K562 (cell line): ENCODE measurements around the gene EFNA2. TPM values are rescaled to one million over a fixed set of nuclear protein-coding genes. Genes with fewer than 3 reads are reported as not detected.

Experiments
- ILK ChIP-seq: fragments of 450-650 bp; IDR thresholded peaks from 2 replicates; pipeline ENCODE4 v1.6.1; 2016; ENCODE audit warnings: missing genetic modification characterization, low read depth, mild to moderate bottlenecking, missing compliant biosample characterization, moderate library complexity, borderline replicate concordance
- MYBL2 ChIP-seq, 2 experiments: fragments of 450-650 bp in 1 of 2; sonication (generic) in 1 of 2; formaldehyde crosslinking in 1 of 2; IDR thresholded peaks; 2 replicates each; pipeline versions ENCODE4 v1.6.1 to v1.8.1; 2017 to 2022; ENCODE audit warnings: borderline replicate concordance in 1 of 2, inconsistent platforms in 1 of 2, low read depth in 1 of 2, mild to moderate bottlenecking in 1 of 2, missing genetic modification reagents in 1 of 2, moderate library complexity in 1 of 2
- NFE2L1 ChIP-seq: fragments of 450-650 bp; IDR thresholded peaks from 2 replicates; pipeline ENCODE4 v1.6.1; 2016; ENCODE audit warnings: missing genetic modification characterization, low read depth, mild to moderate bottlenecking, missing compliant biosample characterization, moderate library complexity, borderline replicate concordance
- TEAD4 ChIP-seq, 2 experiments: sonication (generic) in 1 of 2; formaldehyde crosslinking in 1 of 2; IDR thresholded peaks; 2 replicates each; pipeline versions ENCODE4 v1.6.1 to v1.8.0; 2012 to 2022; ENCODE audit warnings: borderline replicate concordance in 1 of 2, inconsistent platforms in 1 of 2, low read length in 1 of 2, mild to moderate bottlenecking in 1 of 2, missing genetic modification reagents in 1 of 2
- ZFP30 ChIP-seq: fragments of 250-450 bp; sonication (Bioruptor Pico); IDR thresholded peaks from 2 replicates; pipeline ENCODE4 v1.8.0; 2022; ENCODE audit warnings: moderate library complexity, mild to moderate bottlenecking, inconsistent platforms, borderline replicate concordance
- ZNF133 ChIP-seq: fragments of 250-450 bp; sonication (Bioruptor Pico); IDR thresholded peaks from 2 replicates; pipeline ENCODE4 v1.4.0; 2020; ENCODE audit warnings: mild to moderate bottlenecking
- ZNF140 ChIP-seq: fragments of 250-450 bp; sonication (Bioruptor Pico); IDR thresholded peaks from 2 replicates; pipeline ENCODE4 v1.8.0; 2021; ENCODE audit warnings: moderate library complexity, mild to moderate bottlenecking, inconsistent platforms
- polyA plus RNA-seq, 8 experiments: library from polyadenylated mRNA; depleted of rRNA in 4 of 8; stranded (reverse) in 5 of 8; unstranded in 3 of 8; fragments of >200 nt; fragmentation: Nextera tagmentation in 2 of 8; fragmentation: Illumina TruSeq in 1 of 8; extraction: Ambion mirVana in 2 of 8; extraction: Trizol in 1 of 8; gene quantifications; 2 replicates each; pipeline versions ENCODE4 v1.2.1 to v1.2.3, GENCODE V29; 2011 to 2014; ENCODE audit warnings: inconsistent platforms in 1 of 8, missing spikeins in 1 of 8
- total RNA-seq, 7 experiments: library from RNA; depleted of rRNA in 6 of 7; stranded (reverse); fragments of >200 nt in 6 of 7; fragmentation: Illumina TruSeq in 2 of 7; extraction: Trizol in 2 of 7; gene quantifications; 2 replicates each; pipeline versions ENCODE4 v1.2.1 to v1.2.3, GENCODE V29; 2011 to 2021; ENCODE audit warnings: low replicate concordance in 1 of 7
- TF ChIP-seq, protein P1 (sequence below): sonication (generic); IDR thresholded peaks from 2 replicates; pipeline ENCODE4 v1.6.1; 2016
- TF ChIP-seq, protein P2 (sequence below): fragments of 150-350 bp; conservative IDR thresholded peaks from 2 replicates; pipeline ENCODE4 v1.6.1; 2014; ENCODE audit warnings: low read length
- TF ChIP-seq, protein P3 (sequence below): fragments of 250-450 bp; sonication (Bioruptor Pico); IDR thresholded peaks from 2 replicates; pipeline ENCODE4 v1.6.1; 2021; ENCODE audit warnings: mild to moderate bottlenecking
- TF ChIP-seq, protein P4 (sequence below): sonication (generic); formaldehyde crosslinking; IDR thresholded peaks from 2 replicates; pipeline ENCODE4 v1.8.0; 2023; ENCODE audit warnings: missing genetic modification reagents, mild to moderate bottlenecking, borderline replicate concordance

The EFNA2 gene
- total and polyA plus RNA-seq, 9 of the 15 experiments (the other 6 are each of a cell fraction or from before 2014, with no cell fraction given) = 0.11 to 0.44 (median 0.15) TPM; not detected in 6

DNA sequence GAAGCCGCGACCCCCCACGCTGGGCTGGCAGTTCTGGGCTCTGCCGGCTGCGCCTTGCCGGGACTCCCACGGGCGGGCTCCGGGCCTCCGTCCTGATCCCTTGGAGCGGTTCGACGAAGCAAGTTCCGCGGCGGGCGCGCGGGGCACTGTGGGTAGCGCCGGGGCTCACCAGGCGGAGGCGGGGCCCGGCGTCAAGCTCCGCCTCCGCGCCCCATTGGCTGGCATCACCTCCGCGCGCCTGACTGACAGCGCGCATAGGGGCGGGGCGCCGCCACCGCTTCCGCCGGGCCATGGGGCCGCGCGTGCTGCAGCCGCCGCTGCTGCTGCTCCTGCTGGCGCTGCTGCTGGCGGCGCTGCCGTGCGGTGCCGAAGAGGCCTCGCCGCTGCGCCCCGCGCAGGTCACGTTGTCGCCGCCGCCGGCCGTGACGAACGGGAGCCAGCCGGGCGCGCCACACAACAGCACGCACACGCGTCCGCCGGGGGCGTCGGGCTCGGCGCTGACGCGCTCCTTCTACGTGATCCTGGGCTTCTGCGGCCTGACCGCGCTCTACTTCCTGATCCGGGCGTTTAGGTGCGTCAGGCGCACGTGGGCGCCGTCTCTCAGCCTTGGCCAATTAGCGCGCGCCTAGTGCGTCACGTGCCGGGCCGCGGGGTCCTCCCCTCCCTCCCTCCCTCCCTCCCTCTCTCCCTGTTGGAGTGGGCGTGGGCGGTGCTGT is 10.3 kb upstream of the EFNA2 start, which contains the start of gene FAM174C (continued):
- TF ChIP-seq ILK (tag) (no peak), ZNF133 (CRISPR knock-in tag) (no peak), MYBL2 (IDR thresholded peaks at IDR 0.05; ENCODE audit: low read depth) (no peak), MYBL2 (CRISPR knock-in tag; IDR thresholded peaks at IDR 0.05; ENCODE audit: borderline replicate concordance) (no peak), ZNF140 (no peak), ZFP30 (CRISPR knock-in tag) (no peak), TEAD4 (IDR thresholded peaks at IDR 0.05; ENCODE audit: low read length) (no peak), TEAD4 (CRISPR knock-in tag; IDR thresholded peaks at IDR 0.05; ENCODE audit: borderline replicate concordance) (no peak), NFE2L1 (tag) (no peak)
- TF ChIP-seq, protein P1, sequence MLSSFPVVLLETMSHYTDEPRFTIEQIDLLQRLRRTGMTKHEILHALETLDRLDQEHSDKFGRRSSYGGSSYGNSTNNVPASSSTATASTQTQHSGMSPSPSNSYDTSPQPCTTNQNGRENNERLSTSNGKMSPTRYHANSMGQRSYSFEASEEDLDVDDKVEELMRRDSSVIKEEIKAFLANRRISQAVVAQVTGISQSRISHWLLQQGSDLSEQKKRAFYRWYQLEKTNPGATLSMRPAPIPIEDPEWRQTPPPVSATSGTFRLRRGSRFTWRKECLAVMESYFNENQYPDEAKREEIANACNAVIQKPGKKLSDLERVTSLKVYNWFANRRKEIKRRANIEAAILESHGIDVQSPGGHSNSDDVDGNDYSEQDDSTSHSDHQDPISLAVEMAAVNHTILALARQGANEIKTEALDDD = no peak
- TF ChIP-seq, protein P2, sequence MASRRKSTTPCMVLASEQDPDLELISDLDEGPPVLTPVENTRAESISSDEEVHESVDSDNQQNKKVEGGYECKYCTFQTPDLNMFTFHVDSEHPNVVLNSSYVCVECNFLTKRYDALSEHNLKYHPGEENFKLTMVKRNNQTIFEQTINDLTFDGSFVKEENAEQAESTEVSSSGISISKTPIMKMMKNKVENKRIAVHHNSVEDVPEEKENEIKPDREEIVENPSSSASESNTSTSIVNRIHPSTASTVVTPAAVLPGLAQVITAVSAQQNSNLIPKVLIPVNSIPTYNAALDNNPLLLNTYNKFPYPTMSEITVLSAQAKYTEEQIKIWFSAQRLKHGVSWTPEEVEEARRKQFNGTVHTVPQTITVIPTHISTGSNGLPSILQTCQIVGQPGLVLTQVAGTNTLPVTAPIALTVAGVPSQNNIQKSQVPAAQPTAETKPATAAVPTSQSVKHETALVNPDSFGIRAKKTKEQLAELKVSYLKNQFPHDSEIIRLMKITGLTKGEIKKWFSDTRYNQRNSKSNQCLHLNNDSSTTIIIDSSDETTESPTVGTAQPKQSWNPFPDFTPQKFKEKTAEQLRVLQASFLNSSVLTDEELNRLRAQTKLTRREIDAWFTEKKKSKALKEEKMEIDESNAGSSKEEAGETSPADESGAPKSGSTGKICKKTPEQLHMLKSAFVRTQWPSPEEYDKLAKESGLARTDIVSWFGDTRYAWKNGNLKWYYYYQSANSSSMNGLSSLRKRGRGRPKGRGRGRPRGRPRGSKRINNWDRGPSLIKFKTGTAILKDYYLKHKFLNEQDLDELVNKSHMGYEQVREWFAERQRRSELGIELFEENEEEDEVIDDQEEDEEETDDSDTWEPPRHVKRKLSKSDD = no peak
- TF ChIP-seq, protein P3, sequence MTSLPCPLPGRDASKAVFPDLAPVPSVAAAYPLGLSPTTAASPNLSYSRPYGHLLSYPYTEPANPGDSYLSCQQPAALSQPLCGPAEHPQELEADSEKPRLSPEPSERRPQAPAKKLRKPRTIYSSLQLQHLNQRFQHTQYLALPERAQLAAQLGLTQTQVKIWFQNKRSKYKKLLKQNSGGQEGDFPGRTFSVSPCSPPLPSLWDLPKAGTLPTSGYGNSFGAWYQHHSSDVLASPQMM (CRISPR knock-in tag) = no peak
- TF ChIP-seq, protein P4, sequence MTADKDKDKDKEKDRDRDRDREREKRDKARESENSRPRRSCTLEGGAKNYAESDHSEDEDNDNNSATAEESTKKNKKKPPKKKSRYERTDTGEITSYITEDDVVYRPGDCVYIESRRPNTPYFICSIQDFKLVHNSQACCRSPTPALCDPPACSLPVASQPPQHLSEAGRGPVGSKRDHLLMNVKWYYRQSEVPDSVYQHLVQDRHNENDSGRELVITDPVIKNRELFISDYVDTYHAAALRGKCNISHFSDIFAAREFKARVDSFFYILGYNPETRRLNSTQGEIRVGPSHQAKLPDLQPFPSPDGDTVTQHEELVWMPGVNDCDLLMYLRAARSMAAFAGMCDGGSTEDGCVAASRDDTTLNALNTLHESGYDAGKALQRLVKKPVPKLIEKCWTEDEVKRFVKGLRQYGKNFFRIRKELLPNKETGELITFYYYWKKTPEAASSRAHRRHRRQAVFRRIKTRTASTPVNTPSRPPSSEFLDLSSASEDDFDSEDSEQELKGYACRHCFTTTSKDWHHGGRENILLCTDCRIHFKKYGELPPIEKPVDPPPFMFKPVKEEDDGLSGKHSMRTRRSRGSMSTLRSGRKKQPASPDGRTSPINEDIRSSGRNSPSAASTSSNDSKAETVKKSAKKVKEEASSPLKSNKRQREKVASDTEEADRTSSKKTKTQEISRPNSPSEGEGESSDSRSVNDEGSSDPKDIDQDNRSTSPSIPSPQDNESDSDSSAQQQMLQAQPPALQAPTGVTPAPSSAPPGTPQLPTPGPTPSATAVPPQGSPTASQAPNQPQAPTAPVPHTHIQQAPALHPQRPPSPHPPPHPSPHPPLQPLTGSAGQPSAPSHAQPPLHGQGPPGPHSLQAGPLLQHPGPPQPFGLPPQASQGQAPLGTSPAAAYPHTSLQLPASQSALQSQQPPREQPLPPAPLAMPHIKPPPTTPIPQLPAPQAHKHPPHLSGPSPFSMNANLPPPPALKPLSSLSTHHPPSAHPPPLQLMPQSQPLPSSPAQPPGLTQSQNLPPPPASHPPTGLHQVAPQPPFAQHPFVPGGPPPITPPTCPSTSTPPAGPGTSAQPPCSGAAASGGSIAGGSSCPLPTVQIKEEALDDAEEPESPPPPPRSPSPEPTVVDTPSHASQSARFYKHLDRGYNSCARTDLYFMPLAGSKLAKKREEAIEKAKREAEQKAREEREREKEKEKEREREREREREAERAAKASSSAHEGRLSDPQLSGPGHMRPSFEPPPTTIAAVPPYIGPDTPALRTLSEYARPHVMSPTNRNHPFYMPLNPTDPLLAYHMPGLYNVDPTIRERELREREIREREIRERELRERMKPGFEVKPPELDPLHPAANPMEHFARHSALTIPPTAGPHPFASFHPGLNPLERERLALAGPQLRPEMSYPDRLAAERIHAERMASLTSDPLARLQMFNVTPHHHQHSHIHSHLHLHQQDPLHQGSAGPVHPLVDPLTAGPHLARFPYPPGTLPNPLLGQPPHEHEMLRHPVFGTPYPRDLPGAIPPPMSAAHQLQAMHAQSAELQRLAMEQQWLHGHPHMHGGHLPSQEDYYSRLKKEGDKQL (CRISPR knock-in tag) = no peak; the same call in 1 of the 2 replicates
